Activated naive CD4-positive, alpha-beta T cell (primary cell): Measurements from ENCODE around the gene GNA12.

Experiments
- DNase-seq, 4 experiments: peaks; one replicate each; lab custom pipeline; 2025; lab: John Stamatoyannopoulos, UW

The GNA12 gene

GRCh38 chr7:2838451-2838850 lies 5.7 kb downstream of the GNA12 start:
- DNase-seq: no peak

GRCh38 chr7:2837496-2837895 lies 6.6 kb downstream of the GNA12 start:
- no peak for DNase-seq

- DNase-seq: no peak
Observed at GRCh38 chr7:2834748-2835441, 9.2 kb downstream of the GNA12 start.

GRCh38 chr7:2833083-2833910 lies 10.8 kb downstream of the GNA12 start:
- DNase-seq: no peak

GRCh38 chr7:2832461-2832860 lies 11.6 kb downstream of the GNA12 start:
- DNase-seq: no peak

GRCh38 chr7:2830609-2831376 lies 13.3 kb downstream of the GNA12 start:
- DNase-seq: no peak

GRCh38 chr7:2829040-2829439 lies 15.1 kb downstream of the GNA12 start:
- no peak for DNase-seq

- DNase-seq: no peak
Observed at GRCh38 chr7:2826771-2827170, 17.3 kb downstream of the GNA12 start.

- no peak for DNase-seq
Observed at GRCh38 chr7:2825559-2826227, 18.4 kb downstream of the GNA12 start.

GRCh38 chr7:2824678-2825461 lies 19.2 kb downstream of the GNA12 start:
- DNase-seq: no peak

GRCh38 chr7:2824026-2824677 lies 20.0 kb downstream of the GNA12 start:
- no peak for DNase-seq

- DNase-seq: no peak
Observed at GRCh38 chr7:2823130-2823529, 21.0 kb downstream of the GNA12 start.

GRCh38 chr7:2821842-2822507 lies 22.1 kb downstream of the GNA12 start:
- no peak for DNase-seq

- DNase-seq: no peak
Observed at GRCh38 chr7:2821161-2821841, 22.8 kb downstream of the GNA12 start.

GRCh38 chr7:2820508-2820934 lies 23.6 kb downstream of the GNA12 start:
- DNase-seq: no peak

- no peak for DNase-seq
Observed at GRCh38 chr7:2819954-2820397, 24.1 kb downstream of the GNA12 start.

- DNase-seq: no peak
Observed at GRCh38 chr7:2819161-2819953, 24.8 kb downstream of the GNA12 start.

- no peak for DNase-seq
Observed at GRCh38 chr7:2818653-2819052, 25.5 kb downstream of the GNA12 start.

GRCh38 chr7:2818121-2818520 lies 26.0 kb downstream of the GNA12 start:
- no peak for DNase-seq
